CD4-positive, alpha-beta T cell treated with Interleukin-2 at 100 ng/mL for 4 hours (primary cell): ENCODE measurements around the gene DNAJC24.
"Not testable (repeated sequence)": the region's sequence is repeated elsewhere in the genome, so short reads cannot be mapped to it uniquely, and the experiment has no call there.

ENCODE experiments used
- DNase-seq: peaks from one replicate; pipeline ENCODE4 v3.0.0-alpha.2; 2020; ENCODE audit warnings: low spot score

DNAJC24 gene, protein sequence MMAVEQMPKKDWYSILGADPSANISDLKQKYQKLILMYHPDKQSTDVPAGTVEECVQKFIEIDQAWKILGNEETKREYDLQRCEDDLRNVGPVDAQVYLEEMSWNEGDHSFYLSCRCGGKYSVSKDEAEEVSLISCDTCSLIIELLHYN

DNA sequence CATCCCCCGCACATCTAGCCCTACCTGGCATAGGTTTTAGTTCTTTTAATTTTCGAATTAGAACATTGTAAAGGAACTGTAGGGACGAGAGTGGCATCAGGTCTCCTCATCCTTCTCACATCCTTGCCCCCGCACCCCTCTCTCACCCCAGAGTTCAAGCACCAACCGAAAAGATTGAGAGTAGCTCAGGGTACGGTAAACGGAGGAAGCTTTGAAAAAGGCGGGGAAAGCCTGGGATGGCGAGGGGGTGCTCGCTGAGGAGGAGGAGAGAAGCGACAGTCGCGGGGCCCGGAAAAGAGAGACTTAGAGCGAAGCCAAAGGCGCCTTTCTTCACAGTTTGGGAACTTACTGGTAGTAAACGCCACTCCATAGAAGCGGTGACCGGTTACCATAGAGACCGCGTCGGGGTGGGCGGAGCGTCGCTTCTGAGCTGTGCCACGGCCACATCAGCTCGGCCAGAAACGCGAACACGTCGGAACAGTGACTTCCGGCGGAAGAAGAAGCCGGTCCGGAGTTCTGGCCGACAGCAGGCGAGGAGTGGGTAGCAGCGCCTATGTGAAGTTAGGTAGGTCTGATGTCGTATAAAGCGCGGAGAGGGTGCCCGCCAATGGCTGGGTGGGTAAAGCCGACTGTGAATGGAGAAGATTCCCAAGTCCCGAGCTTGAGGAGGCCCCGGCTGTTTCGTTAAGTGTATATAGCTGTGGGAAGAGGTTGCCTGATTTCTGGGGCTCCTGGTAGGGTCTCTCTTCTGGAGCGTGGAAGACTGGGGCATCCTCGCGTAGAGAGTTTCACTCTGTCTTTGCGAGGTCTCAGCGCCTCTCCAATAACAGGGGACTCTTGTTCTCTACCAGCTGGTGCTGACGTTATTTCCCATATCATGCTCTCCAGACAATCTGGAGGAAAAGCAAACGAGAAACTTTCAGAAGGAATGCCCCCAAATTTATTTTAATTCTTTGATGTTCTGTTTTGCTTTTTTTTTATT is at the start of gene DNAJC24, which contains the start of gene DCDC1:
Gene DNAJC24, plus strand, starts transcription at position 513 of the 982 bp plus-strand sequence. CDS start 889 bp downstream, outside the sequence.
Gene DCDC1, minus strand, starts transcription at position 392 of the 982 bp plus-strand sequence. CDS start 41,459 bp downstream, outside the sequence.
- DNase-seq = peak; percentile 94

DNA sequence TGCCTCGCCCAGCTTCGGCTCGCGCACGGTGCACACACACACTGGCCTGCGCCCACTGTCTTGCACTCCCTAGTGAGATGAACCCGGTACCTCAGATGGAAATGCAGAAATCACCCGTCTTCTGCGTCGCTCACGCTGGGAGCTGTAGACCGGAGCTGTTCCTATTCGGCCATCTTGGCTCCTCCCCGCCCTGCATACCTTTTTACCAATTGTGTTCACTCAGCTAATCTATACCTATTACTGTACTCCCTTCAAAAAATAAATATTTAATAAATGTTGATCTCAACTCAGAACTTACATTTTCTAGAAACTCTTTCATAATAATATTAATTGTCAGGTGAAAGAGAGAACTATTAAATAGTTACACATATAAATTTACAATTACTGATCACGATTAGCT is 48.2 kb upstream of the DNAJC24 start:
- DNase-seq = not testable (repeated sequence)

DNA sequence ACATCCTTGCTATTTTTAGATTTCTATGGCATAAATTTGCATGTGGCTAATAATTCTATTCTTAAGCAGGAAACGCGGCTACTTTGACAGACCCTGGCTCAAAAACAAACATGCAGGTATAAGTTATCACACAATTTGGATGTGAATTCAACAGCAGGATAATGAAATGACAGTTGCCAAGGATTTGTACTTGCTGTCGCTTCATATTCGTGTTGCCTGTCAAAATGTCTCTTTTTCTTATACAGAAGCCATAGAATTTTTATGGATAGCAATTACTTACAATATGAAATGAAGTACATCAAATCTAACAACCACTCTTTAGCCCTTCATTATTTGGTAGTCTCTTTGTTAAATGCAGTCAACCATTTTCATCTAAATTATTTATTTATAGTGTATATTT is 46.5 kb upstream of the DNAJC24 start:
- DNase-seq = no peak

DNA sequence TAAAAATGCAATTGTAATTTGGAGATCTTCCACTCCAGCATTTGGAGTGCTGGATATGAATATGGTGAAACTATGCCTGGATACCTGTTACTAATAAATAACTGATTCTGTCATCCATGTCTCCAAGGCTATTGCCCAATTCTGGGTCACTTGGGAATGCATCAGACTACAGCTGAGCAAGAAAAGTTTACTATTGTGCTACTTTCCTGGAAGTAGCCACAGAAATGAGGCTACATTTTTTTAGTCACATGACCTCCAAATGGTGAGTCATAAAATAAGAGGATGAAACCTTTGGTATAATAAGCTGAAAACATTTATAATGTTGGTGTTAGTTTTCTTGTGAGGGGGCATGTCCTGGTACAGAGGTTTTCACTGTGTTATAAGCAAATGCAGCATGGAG is 44.5 kb upstream of the DNAJC24 start:
- no peak for DNase-seq

DNA sequence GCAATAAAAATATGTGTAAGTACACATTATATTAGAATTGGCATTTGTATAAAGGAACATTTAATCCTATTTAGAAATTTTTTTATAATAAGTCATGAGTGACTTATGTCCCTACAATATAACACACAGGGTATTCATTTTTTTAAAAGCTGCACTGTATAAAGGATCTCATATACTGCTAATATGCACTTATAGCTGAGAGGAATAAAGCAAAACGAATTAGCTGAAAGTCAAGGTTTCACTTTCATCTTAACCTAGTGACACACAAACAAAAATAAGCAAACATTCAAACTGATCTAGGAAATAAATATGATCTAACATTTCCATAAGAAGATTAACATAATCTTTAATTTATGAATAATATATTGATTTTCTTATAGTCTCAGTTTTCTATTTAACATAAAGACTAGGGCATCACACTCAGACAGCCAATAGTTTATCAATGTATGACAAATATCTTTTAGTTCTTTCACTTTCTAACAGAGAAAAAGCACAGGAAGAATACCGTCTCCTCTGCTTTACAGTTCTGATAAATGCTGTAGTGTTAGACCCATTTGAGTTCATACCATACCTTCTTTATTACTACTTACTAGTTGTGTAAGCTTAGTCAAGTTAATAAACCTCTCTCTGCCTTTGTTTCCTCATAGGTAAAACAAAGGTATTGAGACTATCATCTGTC is 43.1 kb upstream of the DNAJC24 start:
- DNase-seq = no peak

DNA sequence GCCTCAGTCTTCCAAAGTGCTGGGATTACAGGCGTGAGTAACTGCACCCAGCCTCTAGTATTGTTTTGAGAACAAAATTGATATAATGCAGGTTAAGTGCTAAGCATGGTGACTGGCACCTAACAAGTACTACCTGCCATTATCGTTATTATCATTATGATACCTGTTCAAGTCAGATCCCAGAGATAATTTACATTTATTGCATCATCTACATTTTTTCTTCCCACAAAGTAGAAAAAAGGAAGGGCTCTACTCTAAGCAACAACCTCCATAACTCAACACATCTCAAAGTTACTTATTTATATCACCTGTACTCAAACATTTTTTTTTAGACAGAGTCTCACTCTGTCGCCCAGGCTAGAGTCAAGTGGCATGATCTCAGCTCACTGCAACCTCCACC is 42.2 kb upstream of the DNAJC24 start:
- DNase-seq = no peak

DNA sequence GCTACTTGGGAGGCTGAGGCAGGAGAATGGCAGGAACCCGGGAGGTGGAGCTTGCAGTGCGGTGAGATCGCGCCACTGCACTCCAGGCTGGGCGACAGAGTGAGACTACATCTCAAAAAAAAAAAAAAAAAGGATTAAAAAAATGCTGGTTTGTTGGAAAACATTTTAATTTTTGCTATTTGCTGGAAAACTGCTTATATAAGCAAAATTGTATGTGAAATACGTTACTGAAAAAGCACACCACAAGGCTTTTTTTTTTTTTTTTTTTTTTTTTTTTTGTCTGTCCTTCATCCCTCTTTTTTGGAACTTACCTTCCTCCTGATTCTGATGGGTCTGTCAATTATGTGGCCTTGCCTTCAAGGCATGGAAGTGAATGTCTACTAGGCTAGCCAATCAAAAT is 41.0 kb upstream of the DNAJC24 start:
- no peak for DNase-seq

DNA sequence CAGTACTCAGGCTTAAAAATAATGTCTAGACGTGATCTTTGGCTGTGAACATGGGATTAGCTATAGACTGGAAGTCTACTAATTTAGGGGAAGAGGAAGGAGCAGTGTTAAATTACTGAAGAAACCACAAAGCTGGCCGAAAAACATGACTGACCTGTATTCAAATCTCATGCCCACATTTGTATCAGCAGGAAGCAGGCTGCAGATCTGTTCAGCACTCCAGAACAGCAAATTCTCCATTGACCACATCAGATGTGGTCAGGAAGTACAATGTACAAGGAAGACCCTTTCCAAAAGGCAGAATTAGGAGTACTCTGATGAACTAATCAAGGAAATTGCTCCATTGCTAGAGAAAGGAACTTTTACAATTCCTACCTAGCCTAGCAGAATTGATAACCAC is 31.9 kb upstream of the DNAJC24 start:
- no peak for DNase-seq

DNA sequence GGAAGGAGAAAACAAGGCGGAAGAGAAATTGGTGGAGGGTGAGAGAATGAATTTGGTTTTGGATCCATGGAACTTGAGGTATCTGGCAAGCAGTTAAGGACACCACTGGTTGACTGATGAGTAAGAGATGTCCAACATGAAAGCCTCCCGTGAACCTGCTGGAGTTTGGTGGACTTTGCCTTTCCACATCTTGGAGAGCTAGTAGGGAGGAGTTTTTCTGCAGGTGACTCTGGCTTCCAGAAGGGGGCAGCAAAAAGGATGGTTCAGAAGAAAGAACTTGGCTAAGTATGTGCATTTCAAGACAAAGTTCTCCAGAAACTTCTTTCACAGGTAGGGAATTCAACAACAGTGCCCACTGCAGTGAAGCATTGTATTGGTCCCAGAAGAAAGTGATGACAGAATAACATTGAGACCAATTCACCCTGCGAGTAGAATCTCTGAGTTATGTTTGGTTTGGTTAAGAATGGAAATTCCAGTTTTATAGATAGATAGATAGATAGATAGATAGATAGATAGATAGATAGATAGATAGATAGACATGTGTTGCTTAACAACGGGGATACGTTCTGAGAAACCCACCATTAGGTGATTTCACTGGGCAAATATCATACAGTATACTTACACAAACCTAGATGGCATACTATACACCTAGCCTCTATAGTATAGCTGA is 28.6 kb upstream of the DNAJC24 start:
- peak; percentile 21 for DNase-seq

DNA sequence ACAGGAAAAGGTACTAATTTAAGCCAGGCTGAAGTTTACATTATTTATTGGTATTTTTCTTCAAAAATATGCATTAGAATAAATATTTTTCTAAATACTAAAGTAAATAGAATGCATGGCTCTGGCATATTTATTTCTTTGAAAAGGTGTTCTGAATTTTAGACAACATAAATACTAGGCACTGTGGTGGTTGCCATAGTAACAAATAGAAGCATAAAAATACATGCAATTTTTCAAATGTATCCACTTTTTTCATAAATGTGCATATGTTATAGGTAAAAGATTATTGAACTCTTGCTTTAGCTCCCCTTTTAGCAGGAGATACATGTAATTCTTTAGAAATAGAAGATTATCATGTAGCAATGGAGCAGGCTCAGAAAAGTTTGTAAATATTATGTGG is 18.5 kb upstream of the DNAJC24 start:
- DNase-seq = no peak

DNA sequence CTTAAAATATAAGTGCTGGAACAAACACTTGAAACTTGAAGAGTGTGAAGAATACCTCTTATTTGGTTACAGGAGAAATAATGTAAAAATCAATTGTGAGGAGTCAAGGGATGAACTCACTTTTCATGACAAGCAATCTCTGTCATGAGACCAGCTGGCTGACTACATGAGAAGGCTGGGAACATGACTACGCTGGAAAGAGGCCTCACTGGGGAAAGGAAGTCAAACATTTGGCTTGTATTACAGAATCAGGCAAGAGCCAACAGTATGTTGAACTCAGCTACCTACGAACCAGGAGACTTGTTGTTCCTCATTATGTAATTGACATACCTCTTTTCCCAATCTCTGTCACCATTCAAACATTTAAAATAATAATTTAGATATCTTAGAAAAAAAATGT is 14.5 kb upstream of the DNAJC24 start:
- DNase-seq = no peak

DNA sequence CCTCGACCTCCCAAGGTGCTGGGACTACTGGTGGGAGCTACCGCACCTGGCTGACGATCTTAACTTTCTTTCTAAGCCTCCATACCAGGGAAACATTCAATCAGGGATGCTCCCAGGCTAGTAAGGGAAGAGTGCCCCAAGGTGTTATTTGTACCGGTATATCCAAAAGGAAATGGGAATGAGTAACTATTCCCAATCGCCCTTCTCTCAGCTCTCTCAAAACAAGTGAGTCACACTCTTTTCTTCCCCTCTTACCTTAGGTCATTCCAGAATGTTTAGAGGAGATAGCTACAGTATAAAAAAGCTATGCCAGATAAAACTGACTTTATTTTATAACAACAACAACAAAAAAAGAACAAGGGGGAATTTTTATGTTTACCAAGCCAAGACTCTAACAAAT is 13.8 kb upstream of the DNAJC24 start:
- DNase-seq = no peak

DNA sequence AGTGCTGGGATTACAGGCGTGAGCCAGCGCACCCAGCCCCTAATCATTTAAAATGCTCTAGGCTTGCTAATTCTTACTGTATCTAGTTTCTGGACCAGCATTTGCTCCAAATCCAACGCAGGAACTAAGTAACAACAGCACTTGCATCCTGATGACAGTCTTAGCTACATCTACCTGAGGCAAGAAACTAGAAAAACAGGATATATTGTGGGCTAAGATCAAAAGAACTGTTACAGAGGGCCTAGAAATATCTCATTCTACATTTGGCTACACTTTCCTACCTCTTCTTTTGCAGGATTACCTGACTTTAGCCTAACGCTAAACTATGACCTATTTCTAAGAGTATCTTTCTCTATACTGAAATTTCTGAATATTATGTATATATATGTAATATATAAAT is 7.9 kb upstream of the DNAJC24 start:
- DNase-seq = no peak

DNA sequence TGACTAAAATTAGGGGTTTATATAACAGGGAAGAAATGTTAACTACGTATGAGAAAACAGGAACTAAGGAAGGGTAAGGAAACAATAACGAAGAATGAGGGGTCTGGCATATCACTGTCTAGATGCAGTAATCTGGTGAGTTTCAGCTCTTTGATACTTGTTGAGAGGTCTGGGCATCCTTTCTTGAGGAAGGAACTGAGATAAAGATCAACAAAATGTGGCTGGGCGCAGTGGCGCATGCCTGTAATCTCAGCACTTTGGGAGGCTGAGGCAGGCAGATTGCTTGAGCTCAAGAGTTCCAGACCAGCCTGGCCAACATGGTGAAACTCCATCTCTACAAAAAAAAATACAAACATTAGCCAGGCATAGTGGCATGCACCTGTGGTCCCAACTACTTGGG is 2.9 kb upstream of the DNAJC24 start:
- peak; percentile 19 for DNase-seq

DNA sequence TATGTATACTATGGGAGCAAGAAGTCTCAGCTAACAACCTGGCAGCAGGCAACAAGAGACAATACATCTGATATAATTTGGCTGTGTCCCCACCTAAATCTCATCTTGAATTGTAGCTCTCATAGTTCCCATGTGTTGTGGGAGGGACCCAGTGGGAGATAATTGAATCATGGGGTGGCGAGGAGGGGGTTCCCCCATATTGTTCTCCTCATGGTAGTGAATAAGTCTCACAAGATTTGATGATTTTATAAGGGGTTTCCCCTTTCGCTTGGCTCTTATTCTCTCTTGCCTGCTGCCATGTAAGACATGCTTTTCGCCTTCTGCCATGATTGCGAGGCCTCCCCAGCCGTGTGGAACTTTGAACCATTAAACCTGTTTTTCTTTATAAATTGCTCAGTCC is 6.2 kb downstream of the DNAJC24 start:
- no peak for DNase-seq

DNA sequence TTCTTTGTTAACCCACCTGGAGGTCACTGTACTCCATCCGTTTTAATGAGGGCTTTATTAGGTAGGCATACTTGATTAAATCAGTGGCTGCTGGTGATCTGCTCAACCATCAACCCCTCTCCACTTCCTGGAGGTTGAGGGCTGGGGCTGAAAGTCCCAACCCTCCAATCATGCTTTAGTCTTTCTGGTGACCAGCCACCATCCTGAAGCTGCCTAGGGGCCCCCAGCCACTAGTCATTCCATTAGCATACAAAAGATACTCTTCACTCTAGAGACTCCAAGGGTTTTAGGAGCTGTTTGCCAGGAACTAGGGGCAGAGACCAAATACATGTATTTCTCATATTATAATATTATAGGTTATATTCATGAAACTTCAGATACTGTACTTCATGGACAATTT is 13.5 kb downstream of the DNAJC24 start:
- DNase-seq = no peak

DNA sequence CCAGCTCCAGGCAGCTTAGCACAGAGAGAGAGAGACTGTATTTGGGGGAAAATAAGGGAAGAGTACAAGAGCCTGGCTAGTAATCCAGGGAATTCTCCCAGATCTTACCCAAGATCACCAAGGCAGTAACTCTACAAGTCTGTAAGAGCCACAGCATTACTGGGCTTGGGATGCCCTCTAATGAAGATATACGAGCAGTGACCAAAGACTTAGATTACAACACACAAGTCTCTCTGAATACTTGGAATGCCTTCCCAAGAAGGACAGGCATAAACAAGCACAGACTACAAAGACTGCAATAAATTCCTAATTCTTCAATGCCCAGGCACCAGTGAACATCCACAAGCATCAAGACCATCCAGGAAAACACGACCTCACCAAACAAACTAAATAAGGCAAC is 17.7 kb downstream of the DNAJC24 start:
- DNase-seq = no peak

DNA sequence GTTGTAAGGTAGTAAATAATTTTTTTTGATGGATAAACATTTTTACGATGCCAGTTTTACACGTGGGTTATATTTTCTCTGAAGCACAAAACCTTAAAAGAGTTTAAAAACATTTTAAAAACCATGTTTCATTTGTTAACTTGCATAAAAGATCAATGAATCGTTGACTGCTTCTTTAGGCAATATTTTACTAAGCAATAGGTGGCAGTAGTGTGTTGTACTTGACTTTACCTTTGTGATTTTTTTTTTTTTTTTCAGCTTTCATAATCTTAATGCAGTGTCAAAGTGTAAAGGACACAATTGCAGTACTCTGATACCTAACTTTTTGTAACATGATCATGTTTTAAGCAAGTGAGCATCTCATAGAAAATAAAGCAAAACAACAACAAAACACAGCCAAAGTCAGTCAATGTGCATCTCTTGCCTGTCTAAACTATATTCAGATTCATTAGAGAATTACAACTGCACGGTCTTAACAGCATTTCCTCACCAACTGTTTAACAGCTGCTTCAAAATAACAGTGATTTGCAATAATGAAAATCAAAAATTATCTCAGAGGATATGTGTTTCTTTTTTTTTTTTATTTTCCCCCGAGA is 27.7 kb downstream of the DNAJC24 start:
- DNase-seq = peak; percentile 8

DNA sequence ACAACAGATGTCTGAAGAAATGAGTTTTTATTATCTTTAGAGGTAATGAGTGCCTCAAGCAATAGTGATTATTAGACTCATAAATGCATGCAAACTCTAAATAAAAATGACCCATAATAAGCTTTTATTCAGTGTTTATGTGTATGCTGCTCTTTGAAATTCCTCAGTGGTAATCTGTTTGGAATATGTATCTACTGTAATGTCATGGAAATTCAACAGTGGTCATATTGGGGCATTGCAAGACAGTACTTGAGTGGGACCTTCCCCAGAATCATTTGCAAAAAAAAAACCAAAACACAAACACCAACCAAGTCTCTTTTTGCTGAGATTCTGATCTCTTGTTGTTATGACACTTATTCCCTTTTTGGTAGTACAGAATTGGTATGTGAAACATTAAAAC is 35.0 kb downstream of the DNAJC24 start:
- DNase-seq = no peak

DNA sequence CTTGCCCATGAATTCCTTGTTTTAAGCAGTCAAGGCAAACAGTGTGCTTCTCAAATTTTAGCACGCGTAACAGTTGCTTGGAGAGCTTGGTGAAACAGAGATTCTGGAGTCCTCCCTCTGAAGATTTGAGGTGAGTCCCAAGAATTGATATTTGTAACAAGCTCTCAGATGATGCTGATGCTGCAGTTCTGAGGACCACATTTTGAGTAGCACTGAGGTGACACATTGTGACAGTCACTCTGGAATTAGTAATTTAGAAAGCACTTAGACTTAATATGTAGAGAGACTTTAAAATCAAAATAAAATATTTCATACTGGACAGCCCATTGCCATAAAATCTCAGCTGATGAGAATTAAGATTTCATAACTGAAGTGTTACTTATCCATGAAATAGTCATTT is 38.5 kb downstream of the DNAJC24 start:
- no peak for DNase-seq

DNA sequence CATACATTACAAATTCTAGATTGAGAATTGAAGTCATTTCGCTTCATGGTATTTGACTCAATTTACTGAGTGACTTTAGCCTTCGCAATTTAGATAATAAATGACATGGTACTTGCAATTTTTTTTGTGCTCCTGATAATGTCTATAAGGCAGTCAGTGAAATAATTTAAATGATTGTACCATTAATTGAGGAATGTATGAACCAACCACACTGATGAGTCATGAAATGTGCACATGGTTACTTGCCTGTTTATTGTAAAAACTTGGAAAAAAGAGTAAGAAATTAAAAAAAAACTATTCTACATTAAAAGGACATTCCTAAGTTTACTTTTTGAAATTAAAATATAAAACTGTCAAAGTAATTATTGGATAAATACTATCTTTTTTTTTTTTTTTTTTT is 43.3 kb downstream of the DNAJC24 start:
- DNase-seq = no peak

DNA sequence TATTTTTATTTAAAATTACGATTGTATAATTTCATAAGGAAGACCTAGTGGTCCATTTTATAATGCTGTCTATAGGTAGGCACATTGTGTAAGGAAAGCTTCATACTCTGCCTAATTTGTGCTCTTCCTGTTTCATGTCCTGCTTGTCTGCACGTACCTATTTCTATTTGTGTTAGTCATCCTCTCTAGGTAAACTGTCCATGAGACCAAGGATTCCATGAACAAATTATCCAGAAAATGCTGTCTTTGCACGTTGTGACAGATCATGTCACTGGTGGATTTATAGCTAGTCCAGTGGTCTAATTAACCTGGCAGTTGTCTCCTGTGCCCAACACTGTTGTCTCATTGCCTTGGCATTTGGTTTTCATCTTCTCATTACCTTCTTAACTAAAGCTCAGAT is 44.7 kb downstream of the DNAJC24 start:
- DNase-seq = no peak
